Adrenal gland (tissue), 5 donors: Measurements from ENCODE around the gene TM4SF20.

Experiments used
- CTCF ChIP-seq, 6 experiments: fragments of 450-650 bp in 4 of 6; fragments of 200-600 bp in 2 of 6; sonication (generic) in 1 of 6; IDR thresholded peaks; 1 replicate in 5 of 6; 2 replicates in 1 of 6; pipeline versions ENCODE4 v1.5.1 to v1.8.0; 2016 to 2021; ENCODE audit warnings: antibody characterized with exemption in 6 of 6, mild to moderate bottlenecking in 2 of 6, moderate library complexity in 1 of 6
- POLR2A ChIP-seq, 2 donors: fragments of 450-650 bp; IDR thresholded peaks; one replicate each; pipeline ENCODE4 v1.6.1; 2017; ENCODE audit warnings: antibody characterized with exemption in 2 of 2, mild to moderate bottlenecking in 2 of 2, moderate library complexity in 1 of 2
- donor health status: DM: no; HTN: no; CAD: no.

GRCh38 chr2:227402321-227402720 lies 23.2 kb upstream of the TM4SF20 start:
- no peak for TF ChIP-seq CTCF (IDR thresholded peaks at IDR 0.05)
- no peak for TF ChIP-seq POLR2A (IDR thresholded peaks at IDR 0.05)
